GM20000 (cell line): ENCODE results near the gene ALDH1L1.

ENCODE experiments used
- DNase-seq: peaks from one replicate; pipeline ENCODE4 v3.0.0; 2012; ENCODE audit warnings: low spot score
- TF ChIP-seq, protein P1 (sequence below): IDR thresholded peaks from 2 replicates; pipeline ENCODE4 v1.5.1; 2012; ENCODE audit warnings: mild to moderate bottlenecking, control low read depth; ENCODE audit errors: extremely low read depth, missing control alignments

Gene ALDH1L1

GRCh38 chr3:126083511-126083912 is 96.9 kb downstream of the ALDH1L1 start:
- DNase-seq: no peak
- TF ChIP-seq, protein P1, sequence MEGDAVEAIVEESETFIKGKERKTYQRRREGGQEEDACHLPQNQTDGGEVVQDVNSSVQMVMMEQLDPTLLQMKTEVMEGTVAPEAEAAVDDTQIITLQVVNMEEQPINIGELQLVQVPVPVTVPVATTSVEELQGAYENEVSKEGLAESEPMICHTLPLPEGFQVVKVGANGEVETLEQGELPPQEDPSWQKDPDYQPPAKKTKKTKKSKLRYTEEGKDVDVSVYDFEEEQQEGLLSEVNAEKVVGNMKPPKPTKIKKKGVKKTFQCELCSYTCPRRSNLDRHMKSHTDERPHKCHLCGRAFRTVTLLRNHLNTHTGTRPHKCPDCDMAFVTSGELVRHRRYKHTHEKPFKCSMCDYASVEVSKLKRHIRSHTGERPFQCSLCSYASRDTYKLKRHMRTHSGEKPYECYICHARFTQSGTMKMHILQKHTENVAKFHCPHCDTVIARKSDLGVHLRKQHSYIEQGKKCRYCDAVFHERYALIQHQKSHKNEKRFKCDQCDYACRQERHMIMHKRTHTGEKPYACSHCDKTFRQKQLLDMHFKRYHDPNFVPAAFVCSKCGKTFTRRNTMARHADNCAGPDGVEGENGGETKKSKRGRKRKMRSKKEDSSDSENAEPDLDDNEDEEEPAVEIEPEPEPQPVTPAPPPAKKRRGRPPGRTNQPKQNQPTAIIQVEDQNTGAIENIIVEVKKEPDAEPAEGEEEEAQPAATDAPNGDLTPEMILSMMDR: no peak

DNA sequence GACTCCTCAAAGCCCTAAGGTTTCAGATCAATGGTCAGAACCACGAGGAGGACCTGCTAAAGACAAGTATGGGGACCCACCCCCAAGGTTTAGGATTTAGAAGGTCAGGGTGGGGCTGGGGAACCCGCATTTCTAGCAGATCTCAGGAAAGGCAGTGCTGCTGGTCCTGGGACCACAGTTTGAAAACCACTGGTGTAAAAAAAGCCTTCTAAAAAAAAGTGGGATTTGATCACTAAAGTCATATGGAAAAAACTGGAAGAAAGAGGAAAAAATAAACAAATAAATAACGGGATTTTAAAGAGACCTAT is 97.3 kb downstream of the ALDH1L1 start:
- TF ChIP-seq, protein P1: no peak
- peak; percentile 38 for DNase-seq

DNA sequence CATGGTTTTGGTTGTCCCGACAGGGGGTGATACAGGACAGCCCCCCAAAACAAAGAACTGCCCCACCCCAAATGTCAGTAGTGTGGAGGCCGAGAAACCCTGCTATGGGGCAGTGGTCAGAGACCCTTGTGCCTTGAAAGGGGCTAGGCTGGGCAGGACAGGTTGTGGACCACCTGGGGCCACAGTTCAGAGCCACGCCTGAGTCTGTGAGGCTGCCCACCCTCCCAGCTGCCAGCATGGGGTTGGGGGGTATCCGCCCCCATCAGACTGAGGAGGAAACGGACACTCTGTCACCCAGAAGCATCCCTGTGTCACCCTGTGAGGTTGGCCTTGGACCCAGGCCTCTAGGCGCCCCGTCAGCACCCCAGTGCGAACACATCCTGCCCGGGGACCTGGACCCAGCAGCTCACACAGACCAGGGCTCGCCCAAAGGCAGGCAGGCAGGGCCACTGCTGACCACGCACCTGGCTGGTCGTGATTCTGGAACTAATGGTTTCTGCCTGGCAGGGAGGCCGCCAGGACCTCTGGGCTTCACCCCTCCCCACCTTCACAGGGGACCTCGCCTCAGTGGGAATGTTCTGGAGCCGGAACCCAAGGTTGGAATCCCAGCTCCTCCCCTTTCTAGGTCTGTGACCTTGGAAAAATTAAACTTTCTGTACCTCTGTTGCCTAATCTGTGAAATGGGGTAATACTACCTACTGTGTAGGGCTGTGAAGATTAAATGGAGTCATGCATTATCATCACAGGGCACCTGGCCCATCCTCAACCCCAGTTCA is 97.8 kb downstream of the ALDH1L1 start:
- no peak for DNase-seq
- TF ChIP-seq, protein P1: no peak

DNA sequence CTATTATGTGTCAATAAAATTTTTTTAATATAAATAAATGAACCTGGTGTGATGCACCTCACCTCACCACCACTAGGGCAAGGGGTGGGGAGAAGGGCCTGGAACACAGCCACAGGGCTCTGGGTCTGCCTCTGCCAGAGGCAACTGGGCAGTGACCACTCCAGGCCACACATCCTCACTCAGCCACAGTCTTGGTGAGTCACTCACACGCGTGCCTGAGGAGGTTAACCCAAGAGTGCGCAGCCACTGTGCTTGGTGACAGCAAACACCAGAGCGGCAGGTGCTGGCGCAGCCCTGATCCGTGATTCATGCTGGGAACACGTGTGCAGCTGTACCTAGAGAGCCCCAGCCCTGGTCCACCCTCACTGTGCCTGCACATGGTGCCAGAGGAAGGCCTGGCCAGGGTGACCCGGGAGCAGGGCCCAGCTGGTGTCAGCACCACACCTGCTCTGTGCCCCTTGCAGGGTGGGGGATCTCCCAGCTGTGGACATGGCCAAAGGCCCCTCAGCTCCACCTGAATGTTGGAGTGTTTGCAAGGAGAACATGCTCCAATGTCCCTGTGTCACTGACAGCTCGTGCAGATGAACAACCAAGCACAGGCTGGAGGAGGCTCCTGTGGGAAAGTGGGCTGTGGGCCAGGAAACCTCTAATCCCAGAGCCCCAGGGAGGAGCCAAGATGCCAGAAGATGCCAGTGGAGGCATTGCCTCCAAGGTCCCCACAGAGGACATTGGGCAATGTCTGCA is 98.6 kb downstream of the ALDH1L1 start:
- DNase-seq: no peak
- TF ChIP-seq, protein P1: no peak

DNA sequence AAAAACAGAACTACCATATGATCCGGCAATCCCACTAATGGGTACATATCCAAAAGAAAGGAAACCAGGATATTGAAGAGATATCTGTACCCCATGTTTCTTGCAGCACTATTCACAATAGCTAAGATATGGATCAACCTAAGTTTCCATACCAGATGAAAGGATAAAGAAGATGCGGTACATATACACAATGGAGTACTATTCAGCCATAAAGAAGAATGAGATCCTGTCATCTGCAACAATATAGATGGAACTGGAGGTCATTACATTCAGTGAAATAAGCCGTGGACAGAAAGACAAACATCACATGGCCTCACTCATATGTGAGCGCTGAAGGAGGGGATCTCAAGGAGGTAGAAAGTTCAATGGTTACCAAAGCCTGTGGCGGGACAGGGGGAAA is 99.4 kb downstream of the ALDH1L1 start:
- DNase-seq: no peak
- TF ChIP-seq, protein P1: no peak

DNA sequence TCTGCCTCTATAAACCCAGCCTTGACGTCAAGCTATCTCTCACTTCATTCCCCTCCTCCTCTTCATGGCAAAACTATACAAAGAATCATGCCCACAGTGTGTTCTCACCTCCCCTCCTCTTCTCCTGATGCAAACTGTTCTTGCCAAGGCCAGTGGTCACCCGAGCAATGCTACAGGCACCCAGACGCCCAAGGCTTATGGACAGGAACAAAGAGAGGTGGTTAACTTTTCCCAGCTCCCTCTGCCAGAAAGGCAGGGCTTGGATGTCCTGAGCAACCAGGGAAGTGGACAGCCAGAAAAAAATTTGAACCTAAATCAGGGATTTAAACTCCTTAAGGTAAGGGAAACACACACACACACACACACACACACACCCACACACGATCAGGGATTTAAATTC is 101.5 kb downstream of the ALDH1L1 start:
- TF ChIP-seq, protein P1: no peak
- no peak for DNase-seq

DNA sequence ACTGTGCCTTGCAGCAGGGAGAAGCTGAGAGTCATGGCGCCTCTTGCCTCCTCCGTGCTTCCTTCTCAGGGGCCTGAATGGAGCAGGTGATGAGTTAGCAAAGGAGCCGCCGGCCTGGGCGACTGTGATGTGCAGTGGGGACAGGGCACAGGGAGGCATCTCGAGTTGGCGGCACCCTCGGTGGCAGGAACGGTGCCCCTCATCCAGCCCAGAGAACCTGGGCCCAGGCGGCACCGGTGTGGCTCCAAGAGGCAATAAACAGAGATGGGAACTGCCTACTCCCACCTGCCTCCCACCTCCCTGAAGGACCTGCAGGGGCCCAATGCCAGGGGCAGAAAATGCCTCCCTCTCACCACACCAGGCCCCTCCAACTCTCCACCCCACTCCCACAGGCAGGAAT is 102.6 kb downstream of the ALDH1L1 start:
- no peak for DNase-seq

More for the DNA sequence above, 102.6 kb downstream of the ALDH1L1 start:
- TF ChIP-seq, protein P1: no peak
